GM12878 (cell line): ENCODE measurements around the gene SPATA31A6. TPM values are rescaled to one million over a fixed set of nuclear protein-coding genes. Genes with fewer than 3 reads are reported as not detected.
"Not testable (repeated sequence)": the region's sequence is repeated elsewhere in the genome, so short reads cannot be mapped to it uniquely, and the experiment has no call there.

ENCODE experiments used
- ATAC-seq: fragments of 200-7000 bp; cut with Tn5 transposase; 3 replicates; pipeline ENCODE4 v1.9.1; 2020; ENCODE audit warnings: mild to moderate bottlenecking, moderate library complexity
- Bru-seq: library from RNA; stranded (reverse); fragments of 400-500 nt; gene quantifications from one replicate; lab custom pipeline; 2021; lab: Mats Ljungman, UMichigan
- BruChase-seq, 2 experiments: library from RNA; stranded (reverse); fragments of 400-500 nt; gene quantifications; one replicate each; lab custom pipeline; 2021; lab: Mats Ljungman, UMichigan
- BruUV-seq: library from RNA; stranded (reverse); fragments of 400-500 nt; replicated peaks from 2 replicates; lab custom pipeline; 2021; lab: Mats Ljungman, UMichigan
- CTCF ChIA-PET: fragments of 300-600 bp; sonication (Branson Sonifier 250); formaldehyde crosslinking; extraction: SDS; loops from one replicate; lab custom pipeline; 2021; ENCODE audit warnings: inconsistent platforms; lab: Yijun Ruan, JAX
- POLR2A ChIA-PET: fragments of 350-600 bp; formaldehyde crosslinking; extraction: SDS; loops from one replicate; lab custom pipeline; 2021; ENCODE audit warnings: inconsistent platforms; lab: Charles Lee
- RAD21 ChIA-PET: fragments of 300-600 bp; sonication (Branson Sonifier 250); formaldehyde crosslinking; loops from one replicate; lab custom pipeline; 2023; ENCODE audit warnings: antibody characterized with exemption; ENCODE audit not compliant: unreplicated experiment; lab: Charles Lee
- SMC1A ChIA-PET: fragments of 300-600 bp; sonication (Branson Sonifier 250); formaldehyde crosslinking; loops from one replicate; lab custom pipeline; 2023; ENCODE audit not compliant: unreplicated experiment, uncharacterized antibody; lab: Charles Lee
- DNase-seq: peaks from one replicate; pipeline ENCODE4 v3.0.0-alpha.2; 2011; ENCODE audit warnings: low read depth, low spot score
- FAIRE-seq: peaks from 3 replicates; lab custom pipeline; 2011; peaks lifted over from hg19 to GRCh38; lab: Jason Lieb, UNC
- H2AFZ ChIP-seq: 2 replicates; pipeline ENCODE4 v1.6.0; 2011; ENCODE audit warnings: low read depth, low read length, control low read depth; ENCODE audit not compliant: control insufficient read depth
- H3K27ac ChIP-seq: 2 replicates; pipeline ENCODE4 v1.5.1; 2011; ENCODE audit warnings: control low read depth; ENCODE audit not compliant: control insufficient read depth, insufficient read depth
- H3K27me3 ChIP-seq, 2 experiments: replicated peaks in 1 of 2; 2 replicates each; pipeline versions ENCODE4 v1.6.0 to v1.6.1; 2011; ENCODE audit warnings: low read length in 1 of 2; ENCODE audit not compliant: control insufficient read depth in 2 of 2, insufficient read depth in 2 of 2
- H3K36me3 ChIP-seq, 2 experiments: 2 replicates each; pipeline ENCODE4 v1.5.1; 2011; ENCODE audit warnings: low read length in 1 of 2; ENCODE audit not compliant: control insufficient read depth in 2 of 2, insufficient read depth in 2 of 2
- H3K4me1 ChIP-seq: 2 replicates; pipeline ENCODE4 v1.6.1; 2011; ENCODE audit warnings: mild to moderate bottlenecking, low read length, moderate library complexity, mixed read lengths; ENCODE audit not compliant: control insufficient read depth, insufficient read depth
- H3K4me2 ChIP-seq: 2 replicates; pipeline ENCODE4 v1.6.0; 2011; ENCODE audit warnings: control low read depth; ENCODE audit not compliant: control insufficient read depth, insufficient read depth
- H3K4me3 ChIP-seq: fragments of 200-600 bp; sonication (generic); 2 replicates; pipeline ENCODE4 v1.5.1; 2016
- H3K79me2 ChIP-seq: 2 replicates; pipeline ENCODE4 v1.6.0; 2011; ENCODE audit warnings: low read length; ENCODE audit not compliant: control insufficient read depth, insufficient read depth
- H3K9ac ChIP-seq: 2 replicates; pipeline ENCODE4 v1.8.0; 2011; ENCODE audit warnings: low read length, control low read depth, mixed read lengths; ENCODE audit not compliant: control insufficient read depth, insufficient read depth
- H3K9me3 ChIP-seq: replicated peaks from 3 replicates; pipeline ENCODE4 v1.5.1; 2011; ENCODE audit warnings: mild to moderate bottlenecking, low read length; ENCODE audit not compliant: control insufficient read depth, insufficient read depth
- H4K20me1 ChIP-seq: 2 replicates; pipeline ENCODE4 v1.6.0; 2011; ENCODE audit not compliant: control insufficient read depth, insufficient read depth
- WGBS: methylation state at CpG from one replicate; pipeline ENCODE4 v1.1.6; 2016; ENCODE audit warnings: low lambda C conversion rate; ENCODE audit not compliant: insufficient replicate concordance, insufficient coverage; ENCODE audit errors: missing lambda C conversion rate; 5-methylcytosine and 5-hydroxymethylcytosine counted together
- in situ Hi-C: fragments of 300-500 bp; cut with MboI; formaldehyde crosslinking; loops from 9 replicates; pipeline ENCODE4 v1.14.3; 2018; ENCODE audit warnings: mixed read lengths
- intact Hi-C: fragments of 100-400 bp; cut with micrococcal nuclease; formaldehyde crosslinking; loops from one replicate; pipeline ENCODE4 v1.14.2; 2022; ENCODE audit not compliant: unreplicated experiment
- long read RNA-seq, 2 experiments: library from polyadenylated mRNA; unstranded; transcript quantifications; one replicate each; pipeline ENCODE4 v2.0.0, GENCODE V29; 2019 to 2020
- polyA minus RNA-seq, 3 experiments: library from RNA; depleted of rRNA, polyadenylated mRNA; stranded (reverse); fragments of >200 nt; gene quantifications; 2 replicates each; pipeline ENCODE4 v1.2.3, GENCODE V29; 2011
- polyA plus RNA-seq, 11 experiments: library from polyadenylated mRNA; depleted of rRNA in 4 of 11; unstranded in 6 of 11; stranded (reverse) in 5 of 11; fragments of >200 nt; fragmentation: Nextera tagmentation in 4 of 11; fragmentation: Illumina TruSeq in 1 of 11; extraction: Ambion mirVana in 4 of 11; extraction: Trizol in 1 of 11; gene quantifications; 1 replicate in 1 of 11; 2 replicates in 10 of 11; pipeline versions ENCODE4 v1.2.1 to v1.2.3, GENCODE V29; 2011 to 2016; ENCODE audit warnings: inconsistent platforms in 2 of 11, missing spikeins in 2 of 11, low read depth in 1 of 11
- total RNA-seq, 4 experiments: library from RNA; depleted of rRNA in 3 of 4; stranded (reverse); fragments of >200 nt in 3 of 4; fragmentation: Illumina TruSeq in 1 of 4; extraction: Trizol in 1 of 4; gene quantifications; 2 replicates each; pipeline versions ENCODE4 v1.2.1 to v1.2.3, GENCODE V29; 2013 to 2021

Gene SPATA31A6
- not detected in 2 replicates for total RNA-seq (2013; cell fraction: nucleolus; rRNA removed)
- not detected in 2 replicates for total RNA-seq (2014; rRNA removed)
- total RNA-seq (2014; rRNA removed; fragmentation: Illumina TruSeq; extraction: Trizol), result not detected in 2 replicates
- not detected in 2 replicates for total RNA-seq (2021)
- not detected for polyA plus RNA-seq (2011; ENCODE audit: low read depth)
- polyA plus RNA-seq (2011; rRNA removed), result not detected in 2 replicates
- not detected in 2 replicates for polyA plus RNA-seq (2011; cell fraction: cytosol; rRNA removed)
- not detected in 2 replicates for polyA plus RNA-seq (2011; cell fraction: nucleus; rRNA removed)
- polyA plus RNA-seq (2012), result not detected in 2 replicates
- not detected in 2 replicates for polyA plus RNA-seq (2014; fragmentation: Illumina TruSeq; extraction: Trizol)
- polyA plus RNA-seq (2014; fragmentation: Nextera tagmentation; extraction: Ambion mirVana), result not detected
- polyA plus RNA-seq (2014; rRNA removed), result not detected in 2 replicates
- not detected for polyA plus RNA-seq (2016; fragmentation: Nextera tagmentation; extraction: Ambion mirVana)
- polyA minus RNA-seq (2011; rRNA and poly(A)+ RNA removed), result 0.07 TPM in 1 of 2 replicates, not detected in the other
- not detected in 2 replicates for polyA minus RNA-seq (2011; cell fraction: cytosol; rRNA and poly(A)+ RNA removed)
- not detected in 2 replicates for polyA minus RNA-seq (2011; cell fraction: nucleus; rRNA and poly(A)+ RNA removed)
- not detected for Bru-seq, nascent RNA
- not detected for BruChase-seq, experiment 1, labeled RNA remaining after a 6-hour chase
- not detected for BruChase-seq, experiment 2, labeled RNA remaining after a 2-hour chase
- long read RNA-seq, experiment 1, result 0 reads
- long read RNA-seq, experiment 2, result 0 reads

GRCh38 chr9:42183359-42183758 is at the start of gene SPATA31A6:
Gene SPATA31A6 (plus strand): TSS chr9:42183659. CDS start chr9:42183688, 29 bp downstream.
- RAD21 ChIA-PET, H3K27me3 ChIP-seq, DNase-seq, H3K27ac ChIP-seq, H3K4me2 ChIP-seq, H3K4me1 ChIP-seq, in situ Hi-C loops, POLR2A ChIA-PET, CTCF ChIA-PET, ATAC-seq, H3K9me3 ChIP-seq, H3K4me3 ChIP-seq, H3K36me3 ChIP-seq, H3K9ac ChIP-seq, H4K20me1 ChIP-seq, SMC1A ChIA-PET, H2AFZ ChIP-seq, BruUV-seq, intact Hi-C loops, H3K79me2 ChIP-seq, FAIRE-seq: not testable (repeated sequence)
- WGBS, result 75% methylated on average over 2 of the region's 5 CpGs

- H3K9me3 ChIP-seq, SMC1A ChIA-PET, ATAC-seq, in situ Hi-C loops, H3K4me2 ChIP-seq, intact Hi-C loops, H3K4me3 ChIP-seq, H3K27me3 ChIP-seq, H4K20me1 ChIP-seq, POLR2A ChIA-PET, CTCF ChIA-PET, H3K36me3 ChIP-seq, H3K9ac ChIP-seq, H3K4me1 ChIP-seq, BruUV-seq, H3K27ac ChIP-seq, RAD21 ChIA-PET, H2AFZ ChIP-seq, H3K79me2 ChIP-seq, DNase-seq, FAIRE-seq: not testable (repeated sequence)
- WGBS, result 0% methylated on average over 1 of the region's 1 CpG
Measured at GRCh38 chr9:42160299-42160698, 23.2 kb upstream of the SPATA31A6 start.

GRCh38 chr9:42219861-42220260 is 36.4 kb downstream of the SPATA31A6 start:
- H3K9me3 ChIP-seq, RAD21 ChIA-PET, H2AFZ ChIP-seq, H4K20me1 ChIP-seq, SMC1A ChIA-PET, BruUV-seq, DNase-seq, ATAC-seq, in situ Hi-C loops, FAIRE-seq, H3K36me3 ChIP-seq, H3K4me2 ChIP-seq, intact Hi-C loops, H3K4me1 ChIP-seq, H3K79me2 ChIP-seq, CTCF ChIA-PET, H3K27me3 ChIP-seq, H3K4me3 ChIP-seq, H3K9ac ChIP-seq, POLR2A ChIA-PET, H3K27ac ChIP-seq: not testable (repeated sequence)
- 29% methylated on average over 2 of the region's 2 CpGs for WGBS
